KG1 (cell line): ENCODE measurements around the gene ZNF618.
A peak's percentile ranks its signal among the peaks of the same experiment; 100 is the strongest.

ENCODE experiments used
- DNase-seq: peaks from one replicate; lab custom pipeline; 2025; lab: John Stamatoyannopoulos, UW

The ZNF618 gene

GRCh38 chr9:113885183-113886025 is 9.3 kb downstream of the ZNF618 start:
- no peak for DNase-seq

DNA sequence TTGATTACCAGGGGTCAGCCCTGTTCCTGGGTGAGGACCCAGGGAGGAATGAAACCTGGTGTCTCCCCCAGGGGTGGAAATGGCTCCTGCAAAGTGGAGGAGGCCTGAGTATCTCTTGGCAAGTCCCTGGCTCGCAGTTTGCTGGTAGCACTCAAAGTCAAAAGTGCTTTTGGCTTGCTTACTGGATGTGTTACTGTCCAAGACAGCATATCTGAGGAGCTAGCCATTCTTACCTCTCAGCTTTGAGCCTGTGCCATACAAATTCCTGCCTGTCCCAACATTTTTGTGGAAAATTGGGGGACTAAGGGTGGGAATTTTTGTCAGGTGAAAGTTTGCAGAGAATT is 9.9 kb downstream of the ZNF618 start:
- DNase-seq, result no peak

GRCh38 chr9:113886466-113886865 is 10.4 kb downstream of the ZNF618 start:
- peak; percentile 17 for DNase-seq

GRCh38 chr9:113886933-113887332 is 10.8 kb downstream of the ZNF618 start:
- DNase-seq, result no peak

- no peak for DNase-seq
These were observed 11.3 kb downstream of the ZNF618 start for GRCh38 chr9:113887436-113887835.

GRCh38 chr9:113888336-113888735 is 12.2 kb downstream of the ZNF618 start:
- DNase-seq, result no peak

GRCh38 chr9:113888976-113889375 is 12.9 kb downstream of the ZNF618 start:
- no peak for DNase-seq

GRCh38 chr9:113890704-113891103 is 14.6 kb downstream of the ZNF618 start:
- DNase-seq, result no peak

- DNase-seq, result no peak
These were observed 16.9 kb downstream of the ZNF618 start for GRCh38 chr9:113892861-113893491.

GRCh38 chr9:113894166-113894565 is 18.1 kb downstream of the ZNF618 start:
- no peak for DNase-seq

DNA sequence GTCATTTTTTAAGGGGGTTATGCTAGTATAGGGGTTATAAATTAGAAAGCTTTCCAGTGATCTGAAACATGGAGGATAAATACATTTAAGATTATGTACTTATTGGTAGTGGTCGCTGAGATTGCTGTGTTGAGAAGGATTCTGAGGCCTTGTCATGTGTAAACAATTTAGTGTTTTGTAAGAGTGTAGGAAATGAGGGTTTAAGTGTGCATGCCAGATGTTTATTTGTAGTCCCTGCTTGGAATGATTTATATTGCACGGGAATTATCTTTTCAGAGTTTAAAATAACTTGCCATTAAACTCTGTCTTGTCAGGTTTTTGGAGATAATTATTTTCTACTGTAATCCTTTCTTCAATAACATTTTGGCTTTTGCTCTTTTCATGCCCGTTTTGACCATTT is 19.4 kb downstream of the ZNF618 start:
- DNase-seq, result no peak

- no peak for DNase-seq
These were observed 20.6 kb downstream of the ZNF618 start for GRCh38 chr9:113896713-113897112.

- no peak for DNase-seq
These were observed 22.0 kb downstream of the ZNF618 start for GRCh38 chr9:113898151-113898550.

GRCh38 chr9:113898596-113898995 is 22.5 kb downstream of the ZNF618 start:
- DNase-seq, result no peak

GRCh38 chr9:113899205-113899604 is 23.1 kb downstream of the ZNF618 start:
- no peak for DNase-seq

- DNase-seq, result no peak
These were observed 25.1 kb downstream of the ZNF618 start for GRCh38 chr9:113901221-113901688.

DNA sequence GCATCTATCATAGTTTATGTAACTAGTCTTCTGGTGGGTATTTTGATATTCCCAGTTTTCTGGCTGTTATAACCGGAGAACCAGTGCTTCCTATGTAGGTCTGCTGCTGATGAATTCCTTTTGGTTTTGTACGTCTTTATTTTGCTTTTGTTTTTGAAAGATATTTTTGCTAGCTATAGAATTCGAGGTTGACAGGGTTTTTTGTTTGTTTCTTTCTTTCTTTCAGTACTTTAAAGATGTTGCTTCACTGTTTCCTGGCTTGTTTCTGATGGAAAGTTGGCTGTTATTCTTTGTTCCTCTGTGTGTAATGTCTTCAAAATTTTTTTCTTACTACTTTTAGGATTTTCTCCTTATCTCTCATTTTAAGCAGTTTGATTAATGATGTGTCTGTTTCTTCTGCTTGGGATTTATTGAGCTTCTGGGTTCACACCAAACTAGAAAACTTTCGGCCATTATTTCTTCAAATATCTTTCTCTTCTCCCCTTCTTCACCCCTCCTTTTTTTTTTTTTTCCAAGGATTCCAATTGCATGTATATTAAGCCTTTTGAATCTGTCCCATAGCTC is 27.5 kb downstream of the ZNF618 start:
- DNase-seq, result no peak

DNA sequence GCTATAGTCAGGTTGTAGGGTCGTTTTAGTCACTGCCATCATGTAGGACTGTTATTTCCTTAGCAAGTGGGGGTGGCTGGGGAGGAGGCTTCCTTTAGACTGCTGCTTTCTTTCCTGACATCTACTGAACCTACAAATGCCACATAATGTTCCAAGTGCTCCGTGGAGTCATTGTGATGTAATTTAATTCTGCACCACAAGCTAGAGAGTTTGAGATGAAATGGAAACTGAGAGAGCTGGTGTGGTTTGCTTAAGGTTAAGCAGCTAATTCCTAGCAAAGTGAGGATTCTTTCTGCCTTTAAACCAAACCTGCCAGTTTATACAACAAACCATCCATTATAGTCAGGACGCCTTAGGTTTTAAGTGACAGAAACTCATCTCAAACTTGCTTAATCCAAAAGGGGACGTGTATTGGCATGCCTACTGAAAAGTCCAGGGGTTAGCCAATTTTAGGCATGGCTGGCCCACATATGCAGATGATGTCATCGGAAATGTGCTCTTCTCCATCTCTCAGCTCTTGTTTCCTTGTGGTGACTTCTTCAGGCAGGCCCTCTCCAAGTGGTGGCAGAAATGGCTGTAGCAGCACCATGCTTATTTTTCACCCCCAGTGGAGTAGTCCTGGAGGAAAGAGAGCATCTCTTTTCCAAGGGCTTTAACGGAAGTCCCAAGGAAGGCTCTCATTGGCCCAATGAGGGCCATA is 30.5 kb downstream of the ZNF618 start:
- DNase-seq, result no peak

DNA sequence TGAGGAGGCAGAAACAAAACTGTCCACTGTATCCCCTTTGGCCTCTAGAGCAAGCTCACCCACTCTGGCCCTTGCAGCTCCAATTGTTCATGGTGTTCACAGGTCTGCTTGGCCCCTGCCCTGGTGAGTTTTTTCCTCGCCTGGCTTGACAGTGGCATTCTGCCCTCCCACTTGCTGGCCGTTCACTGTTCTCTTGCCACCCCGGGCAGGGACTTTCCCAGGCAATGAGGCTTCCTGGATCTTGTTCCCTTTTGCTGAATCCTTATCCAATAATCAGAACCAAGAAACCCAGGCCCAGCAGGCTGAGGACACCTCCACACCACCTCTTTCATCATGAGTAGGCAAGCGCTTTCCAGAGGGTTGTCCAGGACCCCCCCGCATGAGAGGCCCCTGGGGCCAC is 31.2 kb downstream of the ZNF618 start:
- no peak for DNase-seq

GRCh38 chr9:113909421-113909820 is 33.3 kb downstream of the ZNF618 start:
- DNase-seq, result no peak

DNA sequence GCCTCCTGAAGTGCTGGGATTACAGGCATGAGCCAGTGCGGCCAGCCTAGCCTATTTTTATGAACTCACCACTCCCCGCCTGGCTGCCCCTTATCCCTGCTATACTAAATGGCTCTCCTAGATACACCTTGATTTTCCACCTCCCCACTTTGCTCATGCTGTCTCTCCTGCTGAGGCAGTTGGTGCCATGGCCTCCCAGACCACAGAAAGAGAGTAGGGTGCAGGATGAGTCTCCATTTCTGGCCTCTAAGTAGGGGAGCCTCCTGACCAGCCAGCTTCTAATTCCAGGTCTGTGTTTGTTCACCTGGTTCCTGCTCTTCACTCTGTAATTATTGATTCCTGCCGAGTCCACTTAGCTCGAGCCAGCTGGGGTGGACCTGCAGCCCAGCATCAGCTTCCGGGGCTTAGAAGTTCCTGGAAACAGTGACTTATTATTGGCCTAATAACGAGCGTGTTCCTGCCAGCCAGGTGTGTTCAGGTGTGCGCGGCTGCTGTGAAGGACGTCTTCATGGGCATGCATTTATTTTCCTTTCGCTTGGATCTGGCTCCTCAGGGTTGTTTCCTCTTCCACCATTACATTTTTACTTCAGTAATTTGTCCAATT is 34.0 kb downstream of the ZNF618 start:
- DNase-seq, result no peak

GRCh38 chr9:113911850-113912557 is 35.9 kb downstream of the ZNF618 start:
- DNase-seq, result no peak
